ENCODE measurements around the gene RIN3.

The RIN3 gene

DNA sequence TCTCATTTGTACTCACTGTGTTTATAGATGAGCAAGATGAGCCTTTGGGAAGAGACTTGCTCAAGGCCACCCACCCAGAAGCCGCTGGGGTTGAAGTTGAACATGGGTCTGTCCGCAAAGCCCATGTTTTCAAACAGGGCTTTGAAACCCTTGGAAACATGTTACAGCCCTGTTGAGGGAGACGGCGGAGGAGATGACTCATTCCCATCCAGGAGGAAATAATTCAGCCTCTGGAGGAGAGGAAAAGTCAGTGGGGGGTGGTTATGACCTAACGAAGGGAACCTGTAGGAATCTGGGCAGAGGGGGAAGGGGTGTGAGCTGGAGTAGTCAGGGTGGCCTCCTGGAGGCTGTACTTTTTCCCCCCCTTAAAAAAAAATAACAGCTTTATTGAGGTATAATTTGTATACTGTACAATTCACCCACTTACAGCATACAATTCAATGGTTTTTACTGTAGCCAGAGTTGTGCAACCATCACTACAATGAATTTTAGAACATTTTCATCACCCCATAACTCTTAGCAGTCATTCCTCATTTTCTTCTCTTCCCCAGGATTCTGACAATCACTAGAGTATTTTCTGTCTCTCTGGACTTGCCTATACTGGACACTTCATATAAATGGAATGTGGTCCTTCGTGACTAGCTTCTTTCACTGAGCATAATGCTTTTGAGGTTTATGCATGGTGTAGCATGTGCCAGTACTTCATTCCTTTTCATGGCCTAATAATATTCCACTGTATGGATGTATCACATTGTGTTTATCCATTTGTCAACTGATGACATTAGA is 1.9 kb upstream of the RIN3 start:
- DNase-seq: no peak

DNA sequence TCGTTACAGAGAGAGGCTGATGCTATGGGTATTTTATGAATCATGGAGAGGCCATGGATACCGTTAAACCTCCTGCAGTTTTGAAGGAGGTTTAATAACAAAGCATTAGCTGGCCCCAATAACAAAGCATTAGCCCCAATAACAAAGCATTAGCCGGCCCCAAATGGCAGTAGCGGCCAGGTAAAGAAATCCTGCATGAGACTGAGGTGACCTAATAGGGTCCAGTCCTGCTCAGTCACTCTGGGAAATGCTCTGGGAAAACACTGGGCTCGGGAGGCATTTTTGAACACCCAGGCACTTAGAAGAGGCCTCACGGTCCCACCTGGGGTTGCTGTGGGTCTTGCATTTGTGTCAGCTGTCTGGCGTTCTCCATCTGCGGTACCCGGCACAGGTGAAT is 776 bp upstream of the RIN3 start:
- no peak for DNase-seq

DNA sequence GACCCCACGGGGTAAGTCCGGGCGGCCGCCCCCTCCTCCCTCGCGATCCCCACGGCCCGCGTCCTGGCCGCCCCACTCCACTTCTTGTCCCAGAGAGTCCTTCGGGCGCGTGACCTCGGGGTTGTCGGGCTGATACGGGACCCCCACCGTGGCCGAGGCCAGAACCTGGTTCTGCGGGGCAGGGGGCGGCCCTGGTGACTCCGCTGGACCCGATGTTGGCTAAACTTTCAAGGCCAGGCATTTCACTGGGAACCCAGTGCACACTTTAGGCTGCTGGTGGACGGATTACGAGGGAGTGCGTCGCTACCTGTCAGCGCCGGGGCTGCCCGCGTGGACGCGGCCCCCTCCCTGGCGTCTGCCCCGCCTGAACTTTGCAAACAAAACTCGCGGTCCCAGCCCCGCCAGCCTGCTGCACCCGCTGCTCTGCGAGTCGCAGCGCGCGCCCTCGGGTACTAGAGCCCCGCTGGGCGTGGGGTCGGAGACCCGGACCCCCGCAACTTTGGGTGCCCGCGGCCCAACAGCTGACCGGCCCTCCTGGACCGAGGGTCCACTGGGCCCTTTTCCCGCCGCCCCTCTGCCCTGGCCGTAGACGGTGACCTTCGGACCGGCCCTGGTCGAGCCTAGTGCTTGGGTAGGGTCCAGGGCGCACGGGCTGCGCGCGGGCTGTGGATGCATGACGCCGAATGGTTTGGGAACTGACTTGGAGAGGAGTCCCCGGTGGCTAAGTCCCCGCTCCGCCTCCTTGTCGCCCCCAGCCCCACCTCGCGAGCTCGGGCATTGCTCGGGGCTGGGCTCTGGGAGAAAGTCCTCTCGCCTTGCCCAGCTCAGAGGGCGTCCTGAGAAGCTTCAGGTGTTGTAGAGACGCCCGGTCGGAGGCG is 624 bp downstream of the RIN3 start:
- DNase-seq: no peak

DNA sequence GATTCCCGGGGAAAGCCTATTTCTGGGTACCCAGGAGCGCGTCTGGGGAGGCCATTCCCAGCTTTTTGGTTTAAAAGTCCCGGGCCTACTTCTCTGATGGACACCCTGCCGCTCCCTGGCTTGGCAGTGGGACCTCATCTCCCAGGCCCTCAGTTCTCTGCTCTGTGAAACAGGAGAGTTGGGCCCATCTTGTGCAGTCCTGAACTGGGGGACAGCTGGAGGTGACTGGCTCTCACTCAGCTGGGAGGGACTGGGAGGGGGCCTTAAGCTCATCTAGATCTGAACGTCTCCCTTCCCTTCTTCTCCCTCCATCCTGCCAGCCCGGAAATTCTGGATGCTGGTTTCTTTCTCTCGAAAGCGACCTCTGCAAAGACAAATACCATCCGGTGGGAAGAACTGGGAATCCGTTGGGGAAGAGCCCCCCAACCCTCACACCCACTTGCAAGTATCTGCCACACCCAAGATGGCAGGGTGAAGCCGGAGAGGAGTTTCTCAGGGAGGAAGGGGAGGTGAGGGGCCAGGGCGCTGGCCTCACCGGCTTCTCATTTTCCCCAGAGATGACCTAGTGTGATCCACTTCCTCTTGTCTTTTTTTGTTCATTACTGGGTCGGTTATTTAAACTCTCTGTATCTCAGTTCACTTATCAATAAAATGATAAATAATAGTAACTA is 1.4 kb downstream of the RIN3 start:
- no peak for DNase-seq

DNA sequence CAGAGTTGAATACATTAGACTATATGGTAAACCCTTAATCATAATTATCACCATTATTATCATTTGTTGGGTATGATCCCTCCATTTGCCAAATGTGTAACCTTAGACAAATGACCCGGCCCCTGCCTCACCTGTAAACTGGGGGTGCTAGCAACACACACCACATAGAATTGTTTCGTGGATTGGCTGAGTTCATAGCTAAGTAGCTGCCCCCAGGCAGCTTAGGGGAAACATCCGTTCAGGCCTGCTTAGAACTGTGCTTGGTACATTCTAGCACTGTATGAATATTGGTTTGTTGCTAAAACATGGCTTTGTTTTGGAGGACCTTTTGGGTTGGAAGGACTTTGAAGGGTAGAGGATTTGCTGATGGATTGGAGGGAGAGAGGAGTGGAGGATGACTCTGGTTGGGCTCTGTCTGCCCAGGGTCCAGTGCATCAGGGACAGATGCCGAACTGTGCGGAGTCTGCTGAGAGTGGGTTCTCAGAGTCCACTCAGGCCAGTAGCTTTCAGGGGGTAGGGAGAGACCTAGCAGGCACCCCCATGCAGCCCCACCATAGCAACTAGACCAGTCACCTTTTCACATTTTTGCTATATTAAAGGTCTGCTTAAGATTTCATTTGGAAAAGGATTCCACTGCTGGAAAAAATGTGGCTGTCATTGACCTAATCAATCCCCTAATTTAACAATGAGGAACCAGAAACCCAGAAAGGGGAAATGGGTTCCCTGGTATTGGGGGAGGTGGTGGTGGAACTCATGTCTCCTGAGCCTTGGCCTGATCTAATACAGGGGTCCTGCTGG is 2.2 kb downstream of the RIN3 start:
- peak; percentile 72 for DNase-seq

DNA sequence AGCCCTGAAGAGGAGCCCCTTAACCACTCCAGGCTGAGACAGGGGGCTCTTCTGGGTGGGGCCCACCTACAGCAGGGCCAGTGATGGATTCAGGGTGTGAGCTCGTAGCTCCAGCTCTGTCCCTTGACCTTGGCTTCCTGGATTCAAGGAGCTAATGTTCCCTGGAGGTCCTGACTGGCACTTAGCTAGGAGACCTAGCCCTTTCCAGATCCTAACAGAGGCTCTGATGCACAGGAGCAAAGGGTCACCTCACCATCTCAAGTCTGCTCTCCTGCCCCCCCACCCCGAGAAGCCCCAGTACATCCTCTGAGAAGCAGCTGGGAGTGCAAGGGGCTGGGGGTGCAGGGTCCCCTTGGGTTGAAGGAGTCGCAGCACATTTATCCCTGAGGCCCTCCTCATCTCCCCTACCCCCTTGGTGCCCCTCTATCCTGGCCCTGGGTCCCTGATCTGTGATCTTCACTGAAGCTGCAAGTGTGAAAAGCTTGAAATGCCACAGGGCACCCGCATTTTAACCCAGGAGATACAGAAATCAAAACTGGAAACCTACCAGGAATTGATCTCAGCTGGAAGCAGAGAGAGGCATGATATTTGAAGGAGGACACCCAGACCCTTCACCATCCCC is 2.9 kb downstream of the RIN3 start:
- DNase-seq: no peak

DNA sequence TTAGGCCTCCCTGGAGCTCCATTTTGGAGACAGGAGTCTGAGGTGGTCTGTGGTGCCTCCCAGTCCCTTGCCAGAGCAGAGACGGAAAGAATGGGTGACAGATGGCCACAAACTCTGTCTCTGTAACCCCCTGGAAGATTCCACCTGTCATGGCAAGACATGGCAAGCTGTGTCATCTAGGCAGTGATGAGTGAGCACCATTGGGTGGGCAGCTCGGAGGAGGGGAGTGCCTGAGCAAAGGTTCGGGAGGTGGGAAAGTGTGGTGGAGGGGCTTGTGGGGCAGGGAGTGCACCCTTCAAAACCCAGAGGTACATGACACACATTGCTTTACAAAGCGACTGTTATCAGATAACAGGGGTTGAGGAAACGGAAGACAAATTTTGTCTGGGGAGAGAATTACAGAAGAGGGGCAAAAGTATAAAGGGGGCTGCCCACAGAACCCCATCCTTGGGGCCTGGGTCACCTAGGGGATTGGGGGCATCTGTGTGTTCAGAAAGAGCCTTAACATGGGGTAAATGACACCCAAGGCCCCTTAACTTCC is 3.5 kb downstream of the RIN3 start:
- no peak for DNase-seq

DNA sequence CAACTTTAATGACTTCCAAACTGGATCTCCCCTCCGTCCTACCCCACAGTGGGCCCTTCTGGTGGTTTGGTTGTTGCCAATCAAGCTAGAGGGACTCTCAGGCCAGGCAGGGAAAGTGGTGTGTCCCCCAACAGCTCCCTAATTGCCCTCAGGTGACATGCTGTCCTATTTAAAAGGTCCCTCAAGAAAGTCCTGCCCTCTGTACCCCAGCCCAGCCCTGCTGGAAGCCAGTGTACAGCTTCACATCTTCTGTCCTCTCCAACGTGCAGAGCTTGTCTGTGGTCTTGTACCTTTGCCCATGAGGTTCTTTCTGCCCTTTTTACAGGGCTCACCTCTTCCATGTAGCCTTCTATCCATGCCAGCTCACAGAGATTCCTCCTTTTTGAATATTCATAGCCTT is 4.2 kb downstream of the RIN3 start:
- no peak for DNase-seq

DNA sequence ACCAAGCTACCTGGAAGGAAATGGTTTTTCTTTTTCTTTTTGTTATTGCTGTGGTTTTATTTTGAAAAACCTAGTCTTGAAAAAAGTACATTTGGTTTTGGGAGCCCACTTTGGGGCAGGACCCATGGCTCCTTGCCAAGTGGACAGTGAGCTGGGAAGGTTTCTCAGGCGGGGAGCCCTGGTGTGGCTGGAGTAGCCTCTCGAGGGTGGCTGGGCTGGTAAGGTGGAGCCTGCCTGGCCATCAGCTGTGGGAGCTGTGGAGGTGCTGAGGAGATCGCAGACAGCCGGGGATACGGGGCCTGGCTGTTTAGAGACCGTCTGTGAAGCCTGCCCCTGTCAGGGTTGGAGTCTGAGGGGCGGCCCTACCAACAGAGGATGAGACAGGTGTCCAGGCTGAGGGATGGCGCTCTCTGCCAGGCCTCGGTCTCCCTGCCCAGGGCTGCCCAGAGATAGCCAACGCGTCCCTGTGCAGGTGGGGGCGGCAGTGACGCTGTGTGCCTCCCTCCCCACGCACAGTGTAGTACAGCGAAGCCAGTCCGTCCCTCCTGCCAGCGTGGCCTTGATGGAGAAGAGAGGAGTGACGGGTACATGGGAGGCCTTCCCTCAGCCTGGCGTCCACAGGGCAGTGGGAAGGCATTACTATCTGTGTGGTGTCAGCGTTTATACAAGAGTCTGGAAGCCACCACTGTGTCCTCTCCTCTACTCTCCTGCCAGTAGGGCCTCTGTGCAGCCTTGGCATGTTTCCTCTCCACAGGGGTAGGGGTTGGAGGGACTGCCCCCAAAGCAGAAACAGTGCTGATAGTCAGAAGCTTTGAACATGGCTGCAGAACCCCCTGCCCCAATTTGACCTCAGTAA is 5.9 kb downstream of the RIN3 start:
- no peak for DNase-seq

DNA sequence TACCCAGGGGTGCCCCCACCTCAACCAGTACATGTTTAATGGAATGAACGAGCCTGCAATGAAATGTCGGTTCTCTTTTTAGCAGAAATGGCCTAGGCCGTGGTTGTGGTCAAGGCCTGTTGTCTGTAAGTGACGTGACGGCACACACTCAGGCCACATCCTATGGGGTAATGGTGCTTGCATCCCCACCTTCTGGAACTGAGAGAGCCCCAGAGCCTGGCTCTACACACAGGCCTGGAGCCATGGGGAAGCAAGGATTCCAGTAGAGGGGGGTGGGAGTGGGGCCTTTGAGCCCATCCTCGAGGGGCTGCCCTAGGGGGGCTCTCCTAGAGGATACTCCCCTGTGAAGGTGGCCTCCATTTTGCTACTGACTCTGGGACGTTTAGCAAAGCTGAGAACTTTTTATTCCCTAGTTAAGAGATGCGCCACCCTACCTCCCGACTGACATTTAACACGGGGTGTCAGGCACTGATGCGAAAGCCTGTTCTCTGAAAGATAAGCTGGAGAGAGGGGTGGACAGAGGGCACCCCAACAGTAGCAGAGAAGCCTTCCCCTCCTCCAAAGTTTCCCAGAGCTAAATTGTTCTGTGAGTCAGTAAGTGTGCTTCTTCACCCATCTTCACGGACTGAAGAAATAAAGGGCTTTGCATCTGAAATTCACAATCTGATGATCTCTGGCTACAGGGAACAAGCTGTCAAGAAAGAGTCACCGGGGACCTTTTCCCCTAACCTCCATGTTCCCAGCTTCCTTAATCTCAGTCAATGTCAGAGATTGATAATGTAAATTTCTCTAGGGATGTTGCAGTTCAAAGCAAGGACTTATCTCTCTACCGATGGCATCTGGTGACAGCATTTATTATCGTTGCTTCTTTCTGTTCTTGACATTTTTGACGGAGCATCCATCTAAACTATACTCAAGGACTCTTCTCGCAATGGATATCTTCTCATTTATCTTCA is 6.8 kb downstream of the RIN3 start:
- peak; percentile 53 for DNase-seq

DNA sequence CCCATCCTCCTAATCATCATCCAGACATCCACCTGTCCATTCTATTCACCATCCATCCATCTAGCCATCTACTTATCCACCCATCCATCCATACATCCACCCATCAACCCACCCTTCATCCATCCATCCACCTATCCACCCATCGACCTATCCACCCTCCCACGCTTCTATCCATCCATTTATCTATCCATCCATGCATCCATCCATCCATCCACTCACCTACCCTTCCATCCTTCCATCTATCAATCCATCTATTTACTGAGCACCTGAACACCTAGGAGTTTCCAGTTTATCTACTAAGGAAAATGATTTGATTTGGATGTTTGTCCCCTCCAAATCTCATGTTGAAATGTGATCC is 7.5 kb downstream of the RIN3 start:
- no peak for DNase-seq

DNA sequence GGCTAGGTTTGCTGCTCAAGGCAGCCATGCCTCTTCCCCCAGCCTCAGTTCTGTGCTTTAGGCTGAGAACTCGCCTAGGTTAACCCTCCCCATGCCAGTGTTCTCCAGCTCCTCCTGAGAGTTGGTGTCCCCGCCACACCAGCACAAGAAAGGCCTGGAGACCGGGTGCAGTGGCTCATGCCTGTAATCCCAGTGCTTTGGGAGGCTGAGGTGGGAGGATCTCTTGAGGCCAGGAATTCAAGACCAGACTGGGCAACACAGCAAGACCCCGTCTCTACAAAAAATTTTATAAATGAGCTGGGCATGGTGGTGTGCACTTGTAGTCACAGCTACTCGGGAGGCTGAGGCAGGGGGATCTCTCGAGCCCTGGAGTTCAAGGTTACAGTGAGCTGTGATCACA is 10.2 kb downstream of the RIN3 start:
- no peak for DNase-seq

DNA sequence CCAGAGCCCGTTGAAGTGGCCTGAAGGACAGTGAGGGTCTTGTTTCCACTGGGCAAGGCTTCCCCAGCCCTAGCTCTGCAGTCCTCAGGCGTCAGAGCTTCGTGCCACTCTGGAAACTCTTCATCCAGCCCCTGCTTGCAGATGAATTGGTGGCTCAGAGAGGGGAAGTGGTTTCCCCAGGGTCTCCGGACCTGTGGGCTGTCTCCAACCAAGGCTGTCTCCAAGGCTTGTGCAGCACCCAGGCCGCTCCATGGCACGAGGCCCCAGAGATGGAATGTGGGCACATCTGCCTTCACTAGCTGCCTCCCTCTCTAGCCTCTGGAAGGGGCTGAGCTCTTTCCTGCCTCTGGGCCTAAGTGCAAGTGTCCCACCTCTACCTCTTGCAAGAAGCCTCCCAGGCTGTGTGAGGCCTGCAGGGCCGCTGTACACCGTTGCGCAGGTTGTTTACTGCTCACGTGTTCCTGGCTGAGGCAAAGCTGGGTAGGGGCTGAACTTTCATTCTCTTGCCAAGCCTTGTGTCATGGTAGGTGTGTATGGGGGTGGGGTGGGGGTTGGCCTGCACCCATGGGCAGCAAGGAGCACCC is 11.1 kb downstream of the RIN3 start:
- DNase-seq: no peak

DNA sequence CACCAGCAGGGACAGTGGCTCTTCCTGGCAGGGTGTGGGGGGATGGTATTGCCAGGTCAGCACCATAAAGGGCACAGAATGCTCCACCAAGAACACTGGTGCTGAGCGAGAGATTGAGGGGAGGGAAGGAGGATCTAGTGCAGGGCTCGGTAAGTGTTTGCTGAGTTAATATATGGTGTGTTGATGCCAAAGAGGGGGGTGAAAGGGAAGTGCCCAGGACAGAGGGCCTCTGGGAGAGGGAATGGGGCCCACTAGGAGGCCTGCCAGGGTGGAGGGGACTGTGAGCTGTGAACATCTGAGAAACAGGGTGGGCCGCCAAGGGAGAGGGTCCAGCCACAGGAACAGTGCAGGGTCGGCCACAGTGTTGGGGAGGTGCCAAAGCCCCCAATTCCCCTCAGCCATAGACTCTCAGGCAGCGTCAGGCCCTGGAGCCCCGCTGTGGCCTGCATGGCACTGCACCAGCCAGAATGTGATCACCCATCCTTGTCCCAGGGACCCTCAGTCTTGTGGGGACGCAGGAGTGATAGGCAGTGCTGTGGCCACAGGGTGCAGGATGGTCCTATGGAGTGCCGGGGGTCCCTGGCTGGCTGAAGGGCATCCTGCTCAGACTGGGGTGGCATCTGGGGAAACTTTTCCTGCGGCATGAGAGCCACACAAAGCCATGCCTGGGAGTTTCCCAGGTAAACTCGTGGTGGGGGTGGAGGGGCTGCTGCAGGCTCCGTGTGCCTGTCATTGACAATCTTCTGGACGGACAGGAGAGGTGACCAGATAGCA is 11.9 kb downstream of the RIN3 start:
- no peak for DNase-seq

DNA sequence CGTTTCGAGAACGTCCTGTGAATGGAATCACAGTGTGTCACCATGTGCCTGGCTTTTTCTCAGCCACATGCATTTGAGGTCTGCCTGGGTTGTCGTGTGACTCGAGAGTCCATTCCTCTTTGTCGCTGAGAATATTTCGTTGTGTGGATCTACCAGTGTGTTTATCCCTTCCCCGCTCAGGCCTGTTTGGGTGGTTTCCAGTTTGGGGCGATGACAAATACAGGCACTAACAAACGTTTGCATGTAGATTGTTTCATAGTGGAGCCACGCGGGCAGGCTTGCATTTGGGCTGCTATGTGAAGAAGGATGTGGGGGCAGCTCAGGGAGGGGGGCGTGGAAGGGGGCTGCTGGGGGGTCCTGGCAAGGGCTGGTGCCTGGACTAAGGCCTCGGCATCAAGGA is 14.1 kb downstream of the RIN3 start:
- DNase-seq: no peak

DNA sequence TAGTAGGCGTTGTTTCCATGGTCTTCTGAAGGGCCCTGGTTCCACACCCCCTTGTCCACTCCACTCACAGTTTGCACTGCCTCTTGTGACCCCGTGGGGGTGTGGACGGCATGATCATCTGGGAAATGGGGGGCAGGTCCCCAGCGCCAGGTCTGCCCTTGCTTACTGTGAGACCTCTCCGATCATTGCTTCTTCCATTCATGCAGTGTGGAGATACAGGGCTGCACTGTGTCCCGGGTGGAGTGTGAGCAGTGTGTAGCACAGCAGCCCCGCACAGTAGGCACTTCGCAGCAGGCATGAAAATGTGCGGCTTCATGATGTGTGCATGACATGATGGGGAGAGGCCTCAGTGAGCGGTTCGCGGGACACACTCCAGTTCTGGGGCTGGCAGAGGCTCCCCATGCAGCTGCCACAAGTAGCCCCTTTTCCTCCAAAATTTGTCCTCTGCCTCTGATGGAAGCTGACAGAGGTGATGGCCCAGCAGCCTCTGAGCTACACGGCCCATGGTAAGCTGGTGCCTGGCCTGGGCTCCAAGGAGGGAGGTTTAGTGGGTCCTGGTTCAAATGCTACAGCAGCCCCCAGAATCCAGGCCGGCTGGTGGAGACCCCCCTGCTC is 15.0 kb downstream of the RIN3 start:
- DNase-seq: no peak

DNA sequence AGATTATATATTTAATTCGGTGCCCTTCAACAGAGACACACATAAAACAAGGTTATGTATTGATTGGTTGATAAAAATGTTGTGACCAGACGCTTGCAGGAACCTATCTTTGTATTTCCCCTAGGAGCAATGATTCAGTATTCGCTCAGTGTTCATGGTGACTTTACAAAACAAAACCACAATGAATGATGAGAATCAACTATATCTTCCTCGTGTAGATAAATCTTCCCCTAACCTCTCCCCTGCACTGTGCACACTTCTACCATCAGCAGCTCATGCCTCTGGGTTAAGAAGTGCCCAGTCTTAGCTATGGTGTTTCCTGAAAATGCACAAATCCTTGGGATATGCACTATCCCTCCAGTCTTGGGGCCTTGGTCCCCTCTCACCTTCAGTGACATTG is 16.3 kb downstream of the RIN3 start:
- peak; percentile 59 for DNase-seq

Measured in suppressor macrophage treated with lipopolysaccharide for 4 hours (primary cell).